IMR-90 (cell line): ENCODE measurements around the gene LRRC3C. TPM values are rescaled to one million over a fixed set of nuclear protein-coding genes. Genes with fewer than 3 reads are reported as not detected.

ENCODE experiments used
- ATAC-seq: fragments of 200-7000 bp; cut with Tn5 transposase; 2 replicates; pipeline ENCODE4 v1.9.1; 2020; ENCODE audit warnings: low read depth, mild to moderate bottlenecking, moderate library complexity
- BruUV-seq: library from RNA; stranded (reverse); fragments of 400-500 nt; replicated peaks from 2 replicates; lab custom pipeline; 2021; lab: Mats Ljungman, UMichigan
- CTCF ChIA-PET: fragments of 300-600 bp; formaldehyde crosslinking; extraction: SDS; loops from one replicate; lab custom pipeline; 2021; ENCODE audit warnings: antibody characterized with exemption; lab: Yijun Ruan, JAX
- POLR2A ChIA-PET: fragments of 300-600 bp; sonication (Branson Sonifier 250); formaldehyde crosslinking; loops from one replicate; lab custom pipeline; 2022; ENCODE audit warnings: antibody characterized with exemption; ENCODE audit not compliant: unreplicated experiment; lab: Charles Lee
- DNase-seq: peaks from one replicate; pipeline ENCODE4 v3.0.0; 2013
- H2AFZ ChIP-seq: replicated peaks from 2 replicates; pipeline ENCODE3; 2013; ENCODE audit warnings: low read length, mild to moderate bottlenecking; ENCODE audit not compliant: poor library complexity
- H2AK5ac ChIP-seq: 2 replicates; pipeline ENCODE4 v1.6.1; 2013; ENCODE audit warnings: low read depth, low read length, inconsistent platforms
- H2AK9ac ChIP-seq: replicated peaks from 2 replicates; pipeline ENCODE3; 2013; ENCODE audit warnings: mild to moderate bottlenecking, low read depth, low read length, moderate library complexity; ENCODE audit not compliant: poor library complexity
- H2BK120ac ChIP-seq: 2 replicates; pipeline ENCODE4 v1.6.1; 2013; ENCODE audit warnings: low read depth, low read length, inconsistent platforms
- H2BK15ac ChIP-seq: 3 replicates; pipeline ENCODE4 v1.6.1; 2013; ENCODE audit warnings: low read depth, low read length, inconsistent platforms
- H2BK20ac ChIP-seq: 2 replicates; pipeline ENCODE4 v1.6.1; 2013; ENCODE audit warnings: low read depth, mild to moderate bottlenecking, inconsistent platforms, low read length, moderate library complexity
- H2BK5ac ChIP-seq: 2 replicates; pipeline ENCODE4 v1.6.1; 2013; ENCODE audit warnings: mild to moderate bottlenecking, low read depth, low read length, inconsistent platforms; ENCODE audit not compliant: poor library complexity, severe bottlenecking
- H3K14ac ChIP-seq: replicated peaks from 2 replicates; pipeline ENCODE4 v1.6.1; 2013; ENCODE audit warnings: low read depth, low read length, inconsistent platforms
- H3K18ac ChIP-seq: 2 replicates; pipeline ENCODE4 v1.6.1; 2013; ENCODE audit warnings: low read depth, low read length, control low read depth
- H3K23ac ChIP-seq: 2 replicates; pipeline ENCODE4 v1.6.1; 2013; ENCODE audit warnings: low read depth, low read length, inconsistent platforms
- H3K27ac ChIP-seq: 2 replicates; pipeline ENCODE4 v1.5.1; 2013; ENCODE audit warnings: mild to moderate bottlenecking, control low read depth, low read length; ENCODE audit not compliant: insufficient read depth
- H3K27me3 ChIP-seq: 2 replicates; pipeline ENCODE4 v1.6.1; 2013; ENCODE audit warnings: low read length; ENCODE audit not compliant: control insufficient read depth, insufficient read depth
- H3K36me3 ChIP-seq: 2 replicates; pipeline ENCODE4 v1.6.1; 2013; ENCODE audit warnings: low read length, mixed read lengths; ENCODE audit not compliant: control insufficient read depth, insufficient read depth
- H3K4ac ChIP-seq: 2 replicates; pipeline ENCODE4 v1.6.1; 2013; ENCODE audit warnings: low read depth, low read length, inconsistent platforms
- H3K4me1 ChIP-seq: 2 replicates; pipeline ENCODE4 v1.6.1; 2013; ENCODE audit warnings: low read length, mixed read lengths; ENCODE audit not compliant: control insufficient read depth, insufficient read depth
- H3K4me2 ChIP-seq: 2 replicates; pipeline ENCODE4 v1.6.1; 2013; ENCODE audit warnings: low read depth, mild to moderate bottlenecking, control low read depth, low read length, moderate library complexity
- H3K4me3 ChIP-seq: 2 replicates; pipeline ENCODE4 v1.5.1; 2013; ENCODE audit warnings: low read depth, mild to moderate bottlenecking, control low read depth, low read length, moderate library complexity; ENCODE audit not compliant: insufficient read depth
- H3K56ac ChIP-seq: 2 replicates; pipeline ENCODE4 v1.6.1; 2013; ENCODE audit warnings: low read length, inconsistent platforms; ENCODE audit not compliant: insufficient read depth; ENCODE audit errors: extremely low read depth
- H3K79me1 ChIP-seq, 2 experiments: 2 replicates each; pipeline ENCODE4 v1.6.1; 2013; ENCODE audit warnings: low read length in 2 of 2, inconsistent platforms in 1 of 2, low read depth in 1 of 2
- H3K9ac ChIP-seq: 2 replicates; pipeline ENCODE4 v1.6.1; 2013; ENCODE audit warnings: low read depth, low read length, control low read depth
- H3K9me1 ChIP-seq: 2 replicates; pipeline ENCODE4 v1.6.1; 2013; ENCODE audit warnings: low read length, inconsistent platforms; ENCODE audit not compliant: insufficient read depth
- H3K9me3 ChIP-seq: 2 replicates; pipeline ENCODE4 v1.6.1; 2013; ENCODE audit warnings: low read length; ENCODE audit not compliant: control insufficient read depth, insufficient read depth
- H4K20me1 ChIP-seq: 2 replicates; pipeline ENCODE4 v1.6.1; 2013; ENCODE audit warnings: low read length, inconsistent platforms; ENCODE audit not compliant: insufficient read depth
- H4K5ac ChIP-seq: 2 replicates; pipeline ENCODE4 v1.6.1; 2013; ENCODE audit warnings: mild to moderate bottlenecking, low read depth, low read length, control low read depth
- H4K8ac ChIP-seq, 2 experiments: 2 replicates each; pipeline ENCODE4 v1.6.1; 2013; ENCODE audit warnings: low read depth in 2 of 2, low read length in 2 of 2, control low read depth in 1 of 2, inconsistent platforms in 1 of 2
- H4K91ac ChIP-seq: 2 replicates; pipeline ENCODE4 v1.6.1; 2013; ENCODE audit warnings: low read depth, low read length, inconsistent platforms; ENCODE audit not compliant: insufficient read depth
- BHLHE40 ChIP-seq: fragments of 150-350 bp; IDR thresholded peaks from 2 replicates; pipeline ENCODE4 v1.6.1; 2016; ENCODE audit warnings: mild to moderate bottlenecking, low read depth, low read length
- RAD21 ChIP-seq: IDR thresholded peaks from 2 replicates; pipeline ENCODE4 v1.6.1; 2012; ENCODE audit warnings: low read length, improper control_type of control experiment
- RFX5 ChIP-seq: IDR thresholded peaks from 2 replicates; pipeline ENCODE4 v1.8.0; 2012; ENCODE audit warnings: low read depth, mild to moderate bottlenecking, low read length, moderate library complexity
- SMC3 ChIP-seq: fragments of 150-350 bp; IDR thresholded peaks from 2 replicates; pipeline ENCODE4 v1.6.1; 2016; ENCODE audit warnings: low read depth, mild to moderate bottlenecking, antibody characterized with exemption, low read length, moderate library complexity
- WGBS, 2 experiments: methylation state at CpG; one replicate each; pipeline versions ENCODE4 v1.1.5 to v1.1.7; 2013; ENCODE audit warnings: missing lambda C conversion rate in 2 of 2; ENCODE audit not compliant: insufficient read length in 1 of 2; ENCODE audit errors: extremely low coverage in 2 of 2; 5-methylcytosine and 5-hydroxymethylcytosine counted together
- dilution Hi-C: fragments of 300-500 bp; cut with HindIII; formaldehyde crosslinking; loops from one replicate; pipeline ENCODE4 v1.14.3; 2018; ENCODE audit warnings: low sequenced_read_pairs; ENCODE audit not compliant: unreplicated experiment
- in situ Hi-C: fragments of 300-500 bp; cut with MboI; formaldehyde crosslinking; loops from 3 replicates; pipeline ENCODE4 v1.14.3; 2019; ENCODE audit warnings: low sequenced_read_pairs, inconsistent platforms, mixed read lengths
- intact Hi-C: fragments of 100-400 bp; cut with micrococcal nuclease; formaldehyde crosslinking; loops from 2 replicates; pipeline ENCODE4 v1.10.0; 2022
- polyA plus RNA-seq, 3 experiments: library from polyadenylated mRNA; depleted of rRNA; stranded (reverse); fragments of >200 nt; gene quantifications; 2 replicates each; pipeline ENCODE4 v1.2.3, GENCODE V29; 2012; ENCODE audit warnings: low replicate concordance in 1 of 3
- total RNA-seq: library from RNA; depleted of rRNA; stranded (reverse); fragments of >200 nt; gene quantifications from 2 replicates; pipeline ENCODE4 v1.2.3, GENCODE V29; 2012

Gene LRRC3C
- total and polyA plus RNA-seq, 2 of the 4 experiments (the other 2 are of a cell fraction): not detected

DNA sequence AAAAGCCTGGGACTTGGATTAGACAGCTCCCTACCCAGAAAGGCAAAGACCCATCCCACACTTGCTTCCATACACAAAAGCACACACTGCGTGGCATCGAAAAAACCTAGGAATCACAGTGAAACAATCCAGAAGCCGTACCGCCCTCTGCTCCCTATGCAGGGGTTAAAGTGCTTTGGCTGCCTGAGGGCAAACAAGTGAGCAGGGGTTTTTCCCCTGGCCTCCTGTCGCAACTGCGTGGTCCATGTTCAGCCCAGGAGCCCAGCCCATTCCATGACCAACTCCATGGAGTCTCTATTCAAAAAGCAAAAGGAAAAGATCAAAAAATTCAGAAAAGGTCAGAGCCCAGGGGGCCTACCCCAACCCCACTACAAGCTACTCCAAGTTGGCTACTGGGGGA, 5.5 kb upstream of the LRRC3C start:
- CTCF ChIA-PET: no interaction called here

More for the DNA sequence above, 5.5 kb upstream of the LRRC3C start:
- Histone ChIP-seq H3K4me1 (peaks cover 25% of the 10 kb centered on the region), H2BK15ac (no peak overlapping the region), H2AK9ac (no peak overlapping the region), H3K4ac (no peak overlapping the region), H3K27ac (no peak overlapping the region), H3K9me3 (no peaks in the 10 kb centered on the region), H3K23ac (no peak overlapping the region), H4K8ac (no peak overlapping the region), H2BK120ac (no peak overlapping the region), H3K9me1 (peaks cover 35% of the 10 kb centered on the region), H3K4me3 (no peak overlapping the region), H3K4me2 (no peak overlapping the region), H2AK5ac (no peak overlapping the region), H3K18ac (no peak overlapping the region), H3K14ac (no peak overlapping the region), H3K27me3 (no peaks in the 10 kb centered on the region), H2AFZ (no peak overlapping the region), H3K79me1 (peaks cover 9 to 52% of the 10 kb centered on the region in 2 experiments; a peak in 3 of 4 replicates), H4K20me1 (peaks cover 40% of the 10 kb centered on the region), H4K91ac (no peak overlapping the region), H3K36me3 (peaks cover 47% of the 10 kb centered on the region), H4K5ac (no peak overlapping the region), H2BK5ac (no peak overlapping the region), H3K9ac (no peak overlapping the region), H3K56ac (no peak overlapping the region), H2BK20ac (no peak overlapping the region)
- intact Hi-C loops (no loop called here), dilution Hi-C loops (no loop called here), in situ Hi-C loops (no loop called here)
- whole genome bisulfite sequencing, 2 experiments: no CpG with 5 or more reads among the region's 6 CpGs
- no peak for ATAC-seq
- BruUV-seq: no TSS peak
- TF ChIP-seq SMC3 (no peak), BHLHE40 (no peak), RAD21 (no peak), RFX5 (no peak)
- DNase-seq: no peak
- POLR2A ChIA-PET: no interaction called here
